Suprapubic skin (tissue), 4 donors: Measurements from ENCODE around the gene SPDL1.

Experiments
- POLR2A ChIP-seq, 2 donors: fragments of 450-650 bp; IDR thresholded peaks; one replicate each; pipeline ENCODE4 v1.6.1; 2017; ENCODE audit warnings: antibody characterized with exemption in 2 of 2, mild to moderate bottlenecking in 2 of 2, moderate library complexity in 2 of 2
- POLR2AphosphoS5 ChIP-seq, 3 donors: sonication (generic); formaldehyde crosslinking; IDR thresholded peaks; one replicate each; pipeline ENCODE4 v1.6.1; 2017; ENCODE audit warnings: antibody characterized with exemption in 3 of 3
- TF ChIP-seq, protein P1 (sequence below), 2 donors: fragments of 200-600 bp in 1 of 2; fragments of 450-650 bp in 1 of 2; sonication (generic) in 1 of 2; IDR thresholded peaks; one replicate each; pipeline ENCODE4 v1.5.1; 2016 to 2019; ENCODE audit warnings: antibody characterized with exemption in 2 of 2, mild to moderate bottlenecking in 1 of 2, moderate library complexity in 1 of 2

DNA sequence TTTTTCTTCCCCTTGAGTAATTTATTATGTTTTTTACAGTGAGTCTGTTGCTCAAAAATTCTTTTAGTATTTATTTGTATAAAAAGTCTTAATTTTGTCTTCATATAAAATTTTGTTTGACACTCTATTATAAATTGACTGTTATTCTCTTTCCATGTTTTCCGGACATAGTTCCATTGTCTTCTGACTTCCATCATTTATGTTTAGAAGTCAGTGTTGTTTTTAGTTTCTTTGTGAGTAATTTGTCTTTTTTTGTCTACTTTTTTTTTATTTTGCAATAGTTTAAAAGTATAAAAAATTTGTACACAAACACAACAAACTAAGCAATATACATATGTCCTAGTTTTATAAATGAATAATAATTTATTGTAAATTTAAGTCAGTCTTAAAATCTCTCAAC lies 25.7 kb upstream of the SPDL1 start:
- TF ChIP-seq POLR2A (IDR thresholded peaks at IDR 0.05) = no peak
- TF ChIP-seq, protein P1, sequence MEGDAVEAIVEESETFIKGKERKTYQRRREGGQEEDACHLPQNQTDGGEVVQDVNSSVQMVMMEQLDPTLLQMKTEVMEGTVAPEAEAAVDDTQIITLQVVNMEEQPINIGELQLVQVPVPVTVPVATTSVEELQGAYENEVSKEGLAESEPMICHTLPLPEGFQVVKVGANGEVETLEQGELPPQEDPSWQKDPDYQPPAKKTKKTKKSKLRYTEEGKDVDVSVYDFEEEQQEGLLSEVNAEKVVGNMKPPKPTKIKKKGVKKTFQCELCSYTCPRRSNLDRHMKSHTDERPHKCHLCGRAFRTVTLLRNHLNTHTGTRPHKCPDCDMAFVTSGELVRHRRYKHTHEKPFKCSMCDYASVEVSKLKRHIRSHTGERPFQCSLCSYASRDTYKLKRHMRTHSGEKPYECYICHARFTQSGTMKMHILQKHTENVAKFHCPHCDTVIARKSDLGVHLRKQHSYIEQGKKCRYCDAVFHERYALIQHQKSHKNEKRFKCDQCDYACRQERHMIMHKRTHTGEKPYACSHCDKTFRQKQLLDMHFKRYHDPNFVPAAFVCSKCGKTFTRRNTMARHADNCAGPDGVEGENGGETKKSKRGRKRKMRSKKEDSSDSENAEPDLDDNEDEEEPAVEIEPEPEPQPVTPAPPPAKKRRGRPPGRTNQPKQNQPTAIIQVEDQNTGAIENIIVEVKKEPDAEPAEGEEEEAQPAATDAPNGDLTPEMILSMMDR (IDR thresholded peaks at IDR 0.05) = no peak
- no peak for TF ChIP-seq POLR2AphosphoS5 (IDR thresholded peaks at IDR 0.05)
